Endodermal cell (in vitro differentiated cells): ENCODE data around the gene RNPS1. TPM values are rescaled to one million over a fixed set of nuclear protein-coding genes. Genes with fewer than 3 reads are reported as not detected.

Experiments
- DNase-seq: peaks from one replicate; pipeline ENCODE4 v3.0.0-alpha.2; 2017
- H3K27ac ChIP-seq: 2 replicates; pipeline ENCODE4 v1.5.1; 2013; ENCODE audit warnings: mild to moderate bottlenecking, low read depth, low read length, moderate library complexity
- H3K27me3 ChIP-seq: 2 replicates; pipeline ENCODE4 v1.6.1; 2013; ENCODE audit warnings: mild to moderate bottlenecking, low read length, moderate library complexity; ENCODE audit not compliant: insufficient read depth, control insufficient read depth, poor library complexity, severe bottlenecking
- H3K36me3 ChIP-seq: 2 replicates; pipeline ENCODE4 v1.7.0; 2013; ENCODE audit warnings: mild to moderate bottlenecking, low read length, moderate library complexity; ENCODE audit not compliant: control insufficient read depth, insufficient read depth
- H3K4me1 ChIP-seq: one replicate; pipeline ENCODE4 v1.7.0; 2013; ENCODE audit warnings: low read length; ENCODE audit not compliant: control insufficient read depth, insufficient read depth
- H3K4me3 ChIP-seq: 2 replicates; pipeline ENCODE4 v1.5.1; 2013; ENCODE audit warnings: mild to moderate bottlenecking, low read length, moderate library complexity
- H3K9ac ChIP-seq: 2 replicates; pipeline ENCODE4 v1.6.1; 2013; ENCODE audit warnings: mild to moderate bottlenecking, low read length, moderate library complexity; ENCODE audit not compliant: poor library complexity, severe bottlenecking; ENCODE audit errors: extremely low read depth
- H3K9me3 ChIP-seq: 2 replicates; pipeline ENCODE4 v1.6.1; 2013; ENCODE audit warnings: mild to moderate bottlenecking, low read length, moderate library complexity; ENCODE audit not compliant: control insufficient read depth
- H3K27ac Mint-ChIP-seq: 2 replicates; pipeline ENCODE4 v1.8.0; 2020; ENCODE audit warnings: mixed read lengths
- H3K27me3 Mint-ChIP-seq: 2 replicates; pipeline ENCODE4 v1.8.0; 2021; ENCODE audit warnings: mild to moderate bottlenecking, mixed read lengths; ENCODE audit not compliant: insufficient read depth
- H3K36me3 Mint-ChIP-seq: 2 replicates; pipeline ENCODE4 v1.8.0; 2020; ENCODE audit warnings: low read depth, mixed read lengths
- H3K4me1 Mint-ChIP-seq: 2 replicates; pipeline ENCODE4 v1.8.0; 2020; ENCODE audit warnings: mixed read lengths
- H3K4me3 Mint-ChIP-seq: 2 replicates; pipeline ENCODE4 v1.8.0; 2020; ENCODE audit warnings: mild to moderate bottlenecking, moderate library complexity, mixed read lengths
- H3K9me3 Mint-ChIP-seq: 2 replicates; pipeline ENCODE4 v1.8.0; 2020; ENCODE audit warnings: mild to moderate bottlenecking, mixed read lengths
- CTCF ChIP-seq: fragments of 200-600 bp; sonication (generic); conservative IDR thresholded peaks from 2 replicates; pipeline ENCODE4 v1.5.0; 2021; ENCODE audit warnings: antibody characterized with exemption, mild to moderate bottlenecking
- WGBS, 2 experiments: methylation state at CpG; one replicate each; pipeline versions ENCODE4 v1.1.5 to v1.1.7; 2013; ENCODE audit warnings: missing lambda C conversion rate in 2 of 2, mixed read lengths in 1 of 2; ENCODE audit not compliant: insufficient coverage in 1 of 2, insufficient read length in 1 of 2; 5-methylcytosine and 5-hydroxymethylcytosine counted together
- total RNA-seq, 2 donors: library from RNA; stranded (reverse); fragmentation: NEBNext Ultra II Directional in 1 of 2; extraction: Animal tissue kit (Norgen Biotek cat#: 25700) in 1 of 2; gene quantifications; 2 replicates in 1 of 2; 3 replicates in 1 of 2; pipeline ENCODE4 v1.2.1, GENCODE V29; 2021

Gene RNPS1
- total RNA-seq, 2 donors from 2014 or later = 273 to 289 TPM

- H3K36me3 Mint-ChIP-seq = peaks cover 13% of the 10 kb centered on the region
- no peaks in the 10 kb centered on the region for H3K9me3 Mint-ChIP-seq
- Histone ChIP-seq H3K4me3 (no peak overlapping the region), H3K27me3 (peaks cover 25% of the 10 kb centered on the region), H3K9me3 (no peaks in the 10 kb centered on the region), H3K4me1 (no peaks in the 10 kb centered on the region), H3K9ac (no peak overlapping the region), H3K36me3 (peaks cover 9% of the 10 kb centered on the region), H3K27ac (no peak overlapping the region)
- no peak overlapping the region for H3K4me3 Mint-ChIP-seq
- no peak overlapping the region for H3K27ac Mint-ChIP-seq
- peaks cover 22% of the 10 kb centered on the region for H3K27me3 Mint-ChIP-seq
- DNase-seq = no peak
- H3K4me1 Mint-ChIP-seq = no peaks in the 10 kb centered on the region
- 91 to 94% methylated on average over 23 to 28 of the region's 28 CpGs for WGBS, 2 experiments
- TF ChIP-seq CTCF = no peak
Observed at GRCh38 chr16:2235234-2235651, 32.7 kb downstream of the RNPS1 start.

- WGBS, 2 experiments = 91 to 95% methylated on average over 12 to 17 of the region's 18 CpGs
- no peaks in the 10 kb centered on the region for H3K9me3 Mint-ChIP-seq
- Histone ChIP-seq H3K9ac (no peak overlapping the region), H3K27ac (no peak overlapping the region), H3K9me3 (no peaks in the 10 kb centered on the region), H3K4me1 (no peaks in the 10 kb centered on the region), H3K4me3 (no peak overlapping the region), H3K36me3 (peaks cover 9% of the 10 kb centered on the region), H3K27me3 (peaks cover 25% of the 10 kb centered on the region)
- no peaks in the 10 kb centered on the region for H3K4me1 Mint-ChIP-seq
- no peak overlapping the region for H3K4me3 Mint-ChIP-seq
- TF ChIP-seq CTCF = no peak
- DNase-seq = no peak
- peaks cover 15% of the 10 kb centered on the region for H3K36me3 Mint-ChIP-seq
- H3K27ac Mint-ChIP-seq = no peak overlapping the region
- peaks cover 22% of the 10 kb centered on the region for H3K27me3 Mint-ChIP-seq
Observed at GRCh38 chr16:2234813-2235170, 33.1 kb downstream of the RNPS1 start.

- DNase-seq = no peak
- 96 to 98% methylated on average over 33 to 51 of the region's 51 CpGs for WGBS, 2 experiments
- Histone ChIP-seq H3K9me3 (no peaks in the 10 kb centered on the region), H3K4me3 (no peak overlapping the region), H3K4me1 (no peaks in the 10 kb centered on the region), H3K9ac (no peak overlapping the region), H3K36me3 (peaks cover 15% of the 10 kb centered on the region), H3K27ac (no peak overlapping the region), H3K27me3 (peaks cover 25% of the 10 kb centered on the region)
- Mint-ChIP-seq H3K36me3 (peaks cover 15% of the 10 kb centered on the region), H3K27me3 (peaks cover 22% of the 10 kb centered on the region), H3K4me1 (no peaks in the 10 kb centered on the region), H3K9me3 (no peaks in the 10 kb centered on the region), H3K27ac (no peak overlapping the region), H3K4me3 (no peak overlapping the region)
- no peak for TF ChIP-seq CTCF
Observed at GRCh38 chr16:2233872-2234812, 33.8 kb downstream of the RNPS1 start.
